VCaP (cell line): ENCODE measurements around the gene AKT3.

ENCODE experiments used
- H3K27ac ChIP-seq: fragments of 450-650 bp; 2 replicates; pipeline ENCODE4 v1.5.1; 2017
- CTCF ChIP-seq: fragments of 450-650 bp; conservative IDR thresholded peaks from 2 replicates; pipeline ENCODE4 v1.5.1; 2017; ENCODE audit warnings: mild to moderate bottlenecking, moderate library complexity

The AKT3 gene

GRCh38 chr1:243740255-243740999, 109.6 kb downstream of the AKT3 start:
- no peak for TF ChIP-seq CTCF
- no peak overlapping the region for H3K27ac ChIP-seq

GRCh38 chr1:243739335-243740003, 110.6 kb downstream of the AKT3 start:
- TF ChIP-seq CTCF, result no peak
- H3K27ac ChIP-seq, result no peak overlapping the region

GRCh38 chr1:243738020-243738419, 112.0 kb downstream of the AKT3 start:
- H3K27ac ChIP-seq, result no peak overlapping the region
- TF ChIP-seq CTCF, result no peak

- no peak for TF ChIP-seq CTCF
- H3K27ac ChIP-seq, result no peak overlapping the region
Measured at GRCh38 chr1:243735457-243735856, 114.6 kb downstream of the AKT3 start.

GRCh38 chr1:243734308-243734695, 115.7 kb downstream of the AKT3 start:
- no peak overlapping the region for H3K27ac ChIP-seq
- TF ChIP-seq CTCF, result no peak

GRCh38 chr1:243733670-243734307, 116.3 kb downstream of the AKT3 start:
- H3K27ac ChIP-seq, result no peak overlapping the region
- no peak for TF ChIP-seq CTCF

- TF ChIP-seq CTCF, result no peak
- no peak overlapping the region for H3K27ac ChIP-seq
Measured at GRCh38 chr1:243732637-243733036, 117.4 kb downstream of the AKT3 start.
